Smooth muscle cell of the coronary artery (primary cell): Measurements from ENCODE around the gene PNPLA8. TPM values are rescaled to one million over a fixed set of nuclear protein-coding genes. Genes with fewer than 3 reads are reported as not detected.

ENCODE experiments used
- total RNA-seq: library from RNA; depleted of rRNA; stranded (reverse); fragments of >200 nt; gene quantifications from 2 replicates; pipeline ENCODE4 v1.2.3, GENCODE V29; 2014; ENCODE audit warnings: low replicate concordance

The PNPLA8 gene, protein sequence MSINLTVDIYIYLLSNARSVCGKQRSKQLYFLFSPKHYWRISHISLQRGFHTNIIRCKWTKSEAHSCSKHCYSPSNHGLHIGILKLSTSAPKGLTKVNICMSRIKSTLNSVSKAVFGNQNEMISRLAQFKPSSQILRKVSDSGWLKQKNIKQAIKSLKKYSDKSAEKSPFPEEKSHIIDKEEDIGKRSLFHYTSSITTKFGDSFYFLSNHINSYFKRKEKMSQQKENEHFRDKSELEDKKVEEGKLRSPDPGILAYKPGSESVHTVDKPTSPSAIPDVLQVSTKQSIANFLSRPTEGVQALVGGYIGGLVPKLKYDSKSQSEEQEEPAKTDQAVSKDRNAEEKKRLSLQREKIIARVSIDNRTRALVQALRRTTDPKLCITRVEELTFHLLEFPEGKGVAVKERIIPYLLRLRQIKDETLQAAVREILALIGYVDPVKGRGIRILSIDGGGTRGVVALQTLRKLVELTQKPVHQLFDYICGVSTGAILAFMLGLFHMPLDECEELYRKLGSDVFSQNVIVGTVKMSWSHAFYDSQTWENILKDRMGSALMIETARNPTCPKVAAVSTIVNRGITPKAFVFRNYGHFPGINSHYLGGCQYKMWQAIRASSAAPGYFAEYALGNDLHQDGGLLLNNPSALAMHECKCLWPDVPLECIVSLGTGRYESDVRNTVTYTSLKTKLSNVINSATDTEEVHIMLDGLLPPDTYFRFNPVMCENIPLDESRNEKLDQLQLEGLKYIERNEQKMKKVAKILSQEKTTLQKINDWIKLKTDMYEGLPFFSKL
- 20.2 and 22.9 TPM in 2 replicates for total RNA-seq

DNA sequence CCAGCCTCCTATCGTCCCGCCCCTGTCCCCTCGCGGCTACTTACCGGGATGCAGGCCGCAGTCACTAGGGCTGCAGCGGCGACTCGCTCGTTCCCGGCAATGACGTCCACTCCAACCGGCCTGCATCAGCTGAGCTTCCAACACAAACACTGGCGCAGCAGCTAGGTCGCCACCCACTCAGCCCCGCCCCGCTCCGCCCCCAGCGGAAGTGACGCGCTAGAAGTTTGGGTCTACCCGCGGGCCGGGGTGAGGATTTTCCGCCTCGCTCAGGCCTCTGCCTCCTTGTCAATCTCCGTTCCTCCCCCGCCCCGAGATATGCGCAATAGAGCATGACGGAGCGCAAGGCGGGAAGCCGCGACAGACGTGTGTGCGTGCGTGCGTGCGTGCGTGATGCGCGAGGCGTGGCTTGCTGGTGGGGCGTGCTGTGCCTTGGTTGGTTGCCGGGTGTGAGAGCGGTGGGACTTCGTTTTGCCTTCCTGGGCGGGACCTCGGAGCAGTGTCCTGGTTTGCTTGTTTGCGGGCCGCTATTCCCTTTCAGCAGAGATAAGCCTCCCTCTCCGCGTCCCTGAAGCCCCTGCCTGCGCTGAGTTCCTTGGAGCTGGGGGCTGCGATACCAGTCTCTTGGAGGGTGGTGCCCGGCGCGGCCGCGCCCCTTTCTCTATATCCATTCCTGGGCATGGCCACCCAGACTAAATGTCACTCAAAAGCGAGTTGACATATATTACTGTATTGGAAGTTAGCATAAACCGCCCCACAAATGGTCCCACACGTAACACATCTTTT, at the start of gene PNPLA8:
Gene PNPLA8 (minus strand): TSS at position 151 of the 783 bp plus-strand sequence. CDS start 10,644 bp downstream, outside the sequence.

DNA sequence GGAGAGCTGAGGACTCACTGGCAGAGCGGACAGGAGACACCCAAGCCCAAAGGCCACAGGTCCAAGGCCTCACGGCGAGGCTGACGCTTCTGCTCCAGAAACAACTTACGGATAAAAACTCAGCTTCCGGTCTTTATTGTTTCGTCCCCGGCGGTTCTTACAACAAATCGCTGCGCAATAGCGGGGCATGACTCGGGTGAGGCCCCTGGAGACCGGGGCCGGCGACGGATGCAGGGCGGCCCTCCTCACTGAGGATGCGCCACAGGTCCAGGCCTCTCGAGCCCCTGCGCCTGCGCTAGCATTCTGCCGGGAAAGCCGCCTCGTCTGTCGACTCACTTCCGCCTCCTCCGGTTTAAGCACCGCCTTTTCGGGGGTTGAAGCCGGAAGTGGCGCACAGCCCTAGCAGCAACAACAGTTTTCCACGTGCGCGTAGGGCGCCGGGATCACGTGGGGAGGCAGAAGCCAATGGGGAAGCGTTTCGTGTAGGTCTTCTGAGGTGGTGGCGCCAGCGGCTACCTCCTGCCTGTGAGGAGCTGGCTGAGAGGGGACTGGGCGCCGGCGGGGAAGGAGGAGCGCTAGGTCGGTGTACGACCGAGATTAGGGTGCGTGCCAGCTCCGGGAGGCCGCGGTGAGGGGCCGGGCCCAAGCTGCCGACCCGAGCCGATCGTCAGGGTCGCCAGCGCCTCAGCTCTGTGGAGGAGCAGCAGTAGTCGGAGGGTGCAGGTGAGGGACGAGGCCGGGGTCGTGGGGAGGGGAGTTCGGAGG, 43.6 kb upstream of the PNPLA8 start, which contains the start of the genes DNAJB9 and THAP5:
Gene DNAJB9 (plus strand): TSS at position 494 of the 765 bp plus-strand sequence. CDS start 1,853 bp downstream, outside the sequence.
Gene THAP5 (minus strand): TSS at position 326 of the 765 bp plus-strand sequence. CDS start 137 bp downstream, at position 189.

DNA sequence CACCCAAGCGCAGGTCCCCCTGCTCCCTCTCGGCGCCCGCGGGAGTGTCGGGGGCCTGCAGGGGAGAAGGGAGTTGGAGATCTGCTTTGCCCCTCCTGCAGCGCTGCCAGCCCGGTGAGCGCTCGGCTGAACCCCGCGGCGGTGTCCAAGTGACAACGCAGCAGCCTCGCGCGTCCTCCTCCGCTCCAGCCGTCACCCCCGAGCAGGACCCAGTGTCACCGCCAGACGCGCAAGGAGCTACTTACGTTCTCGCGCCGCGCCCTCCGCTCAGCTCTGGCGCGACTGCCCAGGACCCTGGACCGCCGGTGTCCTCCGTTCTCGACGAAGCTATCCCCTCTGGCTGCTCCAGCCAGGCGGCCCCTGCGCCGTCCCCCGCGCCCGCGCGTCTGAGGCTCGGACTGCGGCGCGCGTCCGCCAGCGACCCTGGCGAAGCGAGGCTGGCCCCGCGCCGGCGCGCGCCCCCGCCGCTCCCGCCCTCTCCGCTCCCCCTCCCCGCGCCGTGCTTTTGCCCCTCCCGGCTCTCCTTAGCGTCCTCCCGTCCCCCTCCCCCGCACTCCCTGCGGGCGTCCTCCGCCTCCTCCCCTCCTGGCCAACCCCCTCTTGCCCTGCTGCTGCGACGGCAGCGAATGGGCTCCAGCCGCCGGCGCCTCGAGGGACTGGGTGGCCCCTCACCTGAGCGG, 69.8 kb downstream of the PNPLA8 start, which contains the start of gene NRCAM:
Gene NRCAM (minus strand): TSS at position 439 of the 680 bp plus-strand sequence. CDS start 216,372 bp downstream, outside the sequence.

Other genes with a start within 250 kb of the PNPLA8 start
- 1.1 and 1.9 TPM in 2 replicates for gene NRCAM, start 69.7 kb downstream of the PNPLA8 start, total RNA-seq
- 7.1 and 13.9 TPM in 2 replicates for gene THAP5, start 43.6 kb upstream of the PNPLA8 start, total RNA-seq
- 47.5 and 69.2 TPM in 2 replicates for gene DNAJB9, start 43.7 kb upstream of the PNPLA8 start, total RNA-seq